ENCODE results near the gene AGMAT.
A peak's percentile ranks its signal among the peaks of the same experiment; 100 is the strongest.

AGMAT gene

DNA sequence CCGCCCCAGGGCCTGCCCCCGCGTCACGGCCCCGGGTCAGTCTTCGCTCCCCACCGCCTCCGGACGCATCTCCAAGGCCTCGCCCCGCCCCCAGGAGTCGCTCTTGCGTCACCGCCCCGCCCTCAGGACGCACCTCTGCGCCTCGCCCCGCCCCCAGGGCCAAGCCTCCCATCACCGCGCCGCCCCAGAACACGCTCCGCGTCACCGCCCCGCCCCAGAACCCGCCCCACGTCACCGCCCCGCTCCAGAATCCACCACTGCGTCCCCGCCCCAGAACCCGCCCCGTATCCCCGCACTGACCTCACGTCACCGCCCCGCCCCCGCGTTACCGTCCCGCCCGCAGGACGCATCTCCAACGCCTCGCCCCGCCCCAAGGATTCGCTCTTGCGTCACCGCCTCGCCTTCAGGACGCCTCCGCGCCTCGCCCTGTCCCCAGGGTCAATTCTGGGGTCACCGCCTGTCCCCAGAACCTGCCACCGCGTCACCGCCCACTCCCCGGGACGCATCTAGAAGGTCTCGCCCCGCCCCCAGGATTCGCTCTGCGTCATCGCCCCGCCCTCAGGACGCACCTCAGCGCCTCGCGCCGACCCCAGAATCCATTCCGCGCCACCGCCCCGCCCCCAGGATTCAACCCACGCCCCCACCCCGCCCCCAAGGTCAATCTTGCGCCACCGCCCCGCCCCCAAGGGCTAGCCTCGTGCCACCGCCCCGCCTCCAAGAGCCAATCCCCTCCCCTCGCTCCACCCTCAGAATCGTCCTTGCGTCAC is 60.4 kb downstream of the AGMAT start:
- peak; percentile 91 for DNase-seq (ENCODE audit: low read depth)
- H3K4me3 ChIP-seq (ENCODE audit: low read depth, low read length) = peak overlapping the region; percentile 88
- in situ Hi-C loops (cut with HindIII; ENCODE audit: low sequenced_read_pairs) = no loop called here
- TF ChIP-seq, protein P1, sequence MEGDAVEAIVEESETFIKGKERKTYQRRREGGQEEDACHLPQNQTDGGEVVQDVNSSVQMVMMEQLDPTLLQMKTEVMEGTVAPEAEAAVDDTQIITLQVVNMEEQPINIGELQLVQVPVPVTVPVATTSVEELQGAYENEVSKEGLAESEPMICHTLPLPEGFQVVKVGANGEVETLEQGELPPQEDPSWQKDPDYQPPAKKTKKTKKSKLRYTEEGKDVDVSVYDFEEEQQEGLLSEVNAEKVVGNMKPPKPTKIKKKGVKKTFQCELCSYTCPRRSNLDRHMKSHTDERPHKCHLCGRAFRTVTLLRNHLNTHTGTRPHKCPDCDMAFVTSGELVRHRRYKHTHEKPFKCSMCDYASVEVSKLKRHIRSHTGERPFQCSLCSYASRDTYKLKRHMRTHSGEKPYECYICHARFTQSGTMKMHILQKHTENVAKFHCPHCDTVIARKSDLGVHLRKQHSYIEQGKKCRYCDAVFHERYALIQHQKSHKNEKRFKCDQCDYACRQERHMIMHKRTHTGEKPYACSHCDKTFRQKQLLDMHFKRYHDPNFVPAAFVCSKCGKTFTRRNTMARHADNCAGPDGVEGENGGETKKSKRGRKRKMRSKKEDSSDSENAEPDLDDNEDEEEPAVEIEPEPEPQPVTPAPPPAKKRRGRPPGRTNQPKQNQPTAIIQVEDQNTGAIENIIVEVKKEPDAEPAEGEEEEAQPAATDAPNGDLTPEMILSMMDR (IDR thresholded peaks at IDR 0.05; ENCODE audit: low read depth, low read length, missing control alignments) = no peak

DNA sequence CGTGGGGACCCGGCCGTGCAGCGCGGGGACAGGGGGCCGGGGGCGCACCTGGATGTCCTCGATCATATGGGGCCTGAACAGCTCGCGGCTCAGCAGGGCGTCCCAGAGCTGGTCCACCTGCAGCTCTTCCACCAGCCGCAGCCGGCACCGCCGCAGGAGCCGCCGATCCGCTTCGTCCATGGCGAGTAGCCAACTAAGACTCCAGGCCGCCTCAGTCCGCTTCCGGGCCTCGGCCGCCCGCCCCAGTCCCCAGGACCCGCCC is 60.9 kb downstream of the AGMAT start, which contains the start of gene CASP9:
Gene CASP9 (minus strand): TSS at position 195 of the 262 bp plus-strand sequence. CDS start 15 bp downstream, at position 180.
- TF ChIP-seq, protein P1 (IDR thresholded peaks at IDR 0.05; ENCODE audit: low read depth, low read length, missing control alignments) = no peak
- in situ Hi-C loops (cut with HindIII; ENCODE audit: low sequenced_read_pairs) = no loop called here
- peak within 1 kb of the TSS; percentile 88 for H3K4me3 ChIP-seq (ENCODE audit: low read depth, low read length)
- no peak for DNase-seq (ENCODE audit: low read depth)

DNA sequence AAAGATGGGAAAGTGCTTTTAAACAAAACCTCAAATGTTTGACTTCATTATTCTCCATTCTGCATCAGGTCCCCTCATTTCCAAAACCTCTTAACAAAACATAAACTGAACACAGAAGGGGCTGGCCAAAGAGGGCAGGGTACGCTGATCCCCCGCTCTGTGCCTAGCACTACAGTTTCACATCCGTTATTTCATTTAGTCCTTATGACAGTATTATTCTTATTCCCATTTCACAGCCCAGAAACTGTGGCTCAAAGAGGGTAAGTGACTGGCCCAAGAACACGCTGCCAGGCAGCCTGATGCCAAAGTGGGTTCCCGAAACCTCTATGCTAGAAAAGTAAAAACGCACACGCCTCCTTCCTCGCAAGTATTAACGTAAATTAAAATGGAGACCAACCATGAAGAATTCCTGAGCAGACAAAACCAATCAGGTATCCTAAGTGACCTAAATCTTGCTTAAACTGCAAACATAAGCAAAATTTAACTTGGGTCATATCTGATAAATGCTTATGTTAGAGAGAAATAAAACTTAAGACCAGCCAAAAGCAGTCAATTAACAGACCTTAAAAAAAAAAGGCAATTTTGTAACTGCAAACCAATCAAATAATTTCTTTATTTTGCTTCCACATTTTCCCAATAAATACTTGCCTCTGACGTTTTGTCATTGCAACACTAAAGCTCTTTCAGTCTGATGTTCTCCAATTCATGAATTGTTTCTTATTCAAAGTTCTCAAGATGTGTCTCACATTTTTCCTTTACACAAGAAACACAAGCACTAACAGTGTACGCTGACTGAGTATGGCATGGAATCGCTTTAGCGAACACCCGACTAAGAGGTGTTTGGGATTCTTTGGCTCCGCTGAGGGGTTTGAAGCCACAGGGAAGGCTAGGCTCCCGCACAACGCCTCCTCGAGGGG is 61.5 kb downstream of the AGMAT start:
- DNase-seq (ENCODE audit: low read depth) = peak; percentile 27

DNA sequence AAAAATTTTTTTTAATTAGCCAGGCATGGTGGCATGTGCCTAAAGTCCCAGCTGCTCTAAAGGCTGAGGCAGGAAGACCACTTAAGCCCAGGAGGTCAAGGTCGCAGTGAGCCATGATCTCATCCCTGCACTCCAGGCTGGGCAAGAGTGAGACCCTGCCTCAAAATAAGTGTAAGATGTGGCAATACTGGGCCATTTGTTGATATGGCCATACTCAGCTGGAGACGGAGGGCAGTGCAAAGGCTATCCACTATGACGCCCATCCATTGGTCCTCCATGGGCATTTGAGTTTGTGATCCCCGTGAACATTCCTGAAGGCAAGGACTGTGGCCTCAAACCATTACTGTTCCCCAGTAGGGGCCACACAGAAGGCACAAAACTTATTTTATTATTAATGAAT is 62.3 kb downstream of the AGMAT start:
- in situ Hi-C loops (cut with HindIII; ENCODE audit: low sequenced_read_pairs) = no loop called here

More for the DNA sequence above, 61.5 kb downstream of the AGMAT start:
- in situ Hi-C loops (cut with HindIII; ENCODE audit: low sequenced_read_pairs) = no loop called here
- TF ChIP-seq, protein P1 (IDR thresholded peaks at IDR 0.05; ENCODE audit: low read depth, low read length, missing control alignments) = no peak
- peak overlapping the region; percentile 58 for H3K4me3 ChIP-seq (ENCODE audit: low read depth, low read length)

More for the DNA sequence above, 62.3 kb downstream of the AGMAT start:
- DNase-seq (ENCODE audit: low read depth) = no peak
- no peak overlapping the region for H3K4me3 ChIP-seq (ENCODE audit: low read depth, low read length)
- TF ChIP-seq, protein P1 (IDR thresholded peaks at IDR 0.05; ENCODE audit: low read depth, low read length, missing control alignments) = no peak

Measured in astrocyte of the cerebellum (primary cell).